ENCODE data around the gene CASTOR2.
"Not testable (repeated sequence)": the region's sequence is repeated elsewhere in the genome, so short reads cannot be mapped to it uniquely, and the experiment has no call there.

The CASTOR2 gene

DNA sequence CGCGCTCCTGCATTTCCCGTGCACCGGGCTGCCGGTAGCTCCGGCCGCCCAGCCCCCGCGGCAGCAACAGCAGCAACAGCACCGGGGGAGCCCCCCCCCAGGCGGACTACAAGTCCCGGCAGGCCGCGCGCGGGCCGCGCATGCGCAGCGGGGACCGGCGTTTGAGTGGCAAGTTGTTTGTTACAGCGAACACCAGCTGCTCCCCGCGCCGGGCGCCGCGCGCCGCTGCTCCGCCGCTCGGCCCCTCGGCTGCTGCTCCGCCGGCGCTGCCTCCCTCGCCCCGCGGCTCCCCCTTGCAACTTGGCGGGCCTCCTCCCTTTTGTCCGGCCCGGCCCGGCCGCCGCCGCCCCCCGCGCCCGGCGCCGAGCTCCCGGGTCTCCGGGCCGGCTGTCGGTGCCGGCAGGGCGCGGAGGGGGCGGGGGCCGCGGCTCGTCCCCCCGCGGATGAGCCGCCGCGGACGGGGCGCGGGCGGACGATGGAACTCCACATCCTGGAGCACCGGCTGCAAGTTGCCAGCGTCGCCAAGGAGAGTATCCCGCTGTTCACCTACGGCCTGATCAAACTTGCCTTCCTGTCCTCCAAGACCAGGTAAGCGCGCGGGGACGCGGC lies at the start of gene CASTOR2:
Gene CASTOR2 (plus strand): TSS at position 195 of the 609 bp plus-strand sequence. CDS start 281 bp downstream, at position 476.
- DNase-seq: peak; percentile 5

DNA sequence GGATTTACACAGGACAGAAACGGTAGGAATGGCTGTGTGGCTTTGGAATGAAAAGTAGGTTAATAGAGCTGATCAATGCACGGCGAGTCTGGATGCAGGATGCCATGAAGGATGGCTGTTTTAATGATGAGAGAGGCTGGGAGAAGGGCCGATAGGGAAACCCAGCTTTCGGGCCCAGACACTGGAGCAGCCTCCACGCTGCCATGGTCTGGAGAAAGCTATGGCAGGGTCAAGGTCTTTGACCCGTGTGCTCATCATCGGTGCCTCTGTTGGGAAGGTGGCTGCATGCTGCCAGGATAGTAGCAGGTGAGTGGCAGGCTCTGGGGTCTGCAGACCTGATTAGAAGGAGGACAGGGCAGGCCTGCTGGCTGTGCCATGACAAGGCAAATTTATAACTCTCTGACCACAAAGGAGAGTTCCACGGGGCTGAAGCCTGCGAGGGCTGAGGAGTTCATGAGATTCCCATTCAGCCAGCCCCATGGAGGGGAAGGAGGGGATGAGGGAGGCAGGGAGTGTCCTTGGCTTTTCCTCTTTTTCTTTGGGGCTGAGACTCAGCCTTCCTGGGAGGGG lies 42.1 kb upstream of the CASTOR2 start:
- not testable (repeated sequence) for DNase-seq

DNA sequence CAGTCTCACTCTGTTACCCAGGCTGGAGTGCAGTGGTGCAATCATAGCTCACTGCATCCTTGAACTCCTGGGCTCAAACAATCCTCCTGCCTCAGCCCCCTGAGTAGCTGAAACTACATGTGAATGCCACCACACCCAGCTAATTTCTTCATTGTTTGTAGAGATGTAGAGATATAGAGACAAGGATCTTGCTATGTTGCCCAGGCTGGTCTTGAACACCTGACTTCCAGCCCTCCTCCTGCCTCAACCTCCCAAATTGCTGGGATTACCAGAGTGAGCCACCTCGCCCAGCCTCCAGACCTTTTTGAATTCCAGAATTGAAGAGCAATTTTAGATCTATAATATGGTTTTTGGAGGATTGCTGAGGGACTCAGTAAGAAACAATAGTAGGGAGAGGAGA lies 40.9 kb upstream of the CASTOR2 start:
- not testable (repeated sequence) for DNase-seq

GRCh38 chr7:74926968-74927367 lies 37.5 kb upstream of the CASTOR2 start:
- not testable (repeated sequence) for DNase-seq

DNA sequence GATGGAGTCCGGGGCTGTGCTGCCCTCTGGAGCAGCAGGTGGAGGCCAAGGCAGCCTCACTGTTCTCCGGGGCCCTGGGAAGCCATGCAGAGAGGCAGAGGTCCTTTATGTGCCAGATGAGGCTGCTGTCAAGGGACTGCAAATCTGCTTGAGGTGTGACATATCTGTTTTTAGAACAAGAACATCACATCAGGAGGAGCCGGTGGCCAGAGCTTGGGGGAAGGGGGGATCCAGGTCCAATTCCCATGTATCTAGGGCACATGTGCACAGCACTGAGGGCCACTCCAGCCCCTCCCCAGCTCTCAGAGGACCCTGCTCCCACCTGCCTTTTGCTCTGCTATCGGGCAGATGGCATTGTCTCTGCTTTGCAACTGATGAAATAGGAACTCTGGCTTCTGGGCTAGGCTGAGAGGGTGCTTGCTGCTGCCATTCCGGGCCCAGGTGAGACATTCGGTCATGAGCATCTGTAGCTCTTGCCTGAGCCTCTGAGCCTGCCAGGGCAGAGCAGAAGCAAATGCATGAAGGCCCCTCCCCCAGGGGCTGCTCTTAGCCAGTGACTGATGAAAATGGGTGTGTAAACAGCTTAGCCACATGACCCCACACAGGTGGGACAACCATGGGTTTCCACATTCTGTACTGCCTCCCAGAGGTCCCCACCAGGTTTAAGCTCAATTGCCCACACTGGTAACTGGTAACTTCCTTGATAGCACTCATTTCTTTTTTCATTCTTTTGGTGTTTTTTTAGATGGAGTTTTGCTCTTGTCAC lies 32.8 kb upstream of the CASTOR2 start:
- DNase-seq: not testable (repeated sequence)

- not testable (repeated sequence) for DNase-seq
These were observed 25.1 kb upstream of the CASTOR2 start for GRCh38 chr7:74939429-74939828.

DNA sequence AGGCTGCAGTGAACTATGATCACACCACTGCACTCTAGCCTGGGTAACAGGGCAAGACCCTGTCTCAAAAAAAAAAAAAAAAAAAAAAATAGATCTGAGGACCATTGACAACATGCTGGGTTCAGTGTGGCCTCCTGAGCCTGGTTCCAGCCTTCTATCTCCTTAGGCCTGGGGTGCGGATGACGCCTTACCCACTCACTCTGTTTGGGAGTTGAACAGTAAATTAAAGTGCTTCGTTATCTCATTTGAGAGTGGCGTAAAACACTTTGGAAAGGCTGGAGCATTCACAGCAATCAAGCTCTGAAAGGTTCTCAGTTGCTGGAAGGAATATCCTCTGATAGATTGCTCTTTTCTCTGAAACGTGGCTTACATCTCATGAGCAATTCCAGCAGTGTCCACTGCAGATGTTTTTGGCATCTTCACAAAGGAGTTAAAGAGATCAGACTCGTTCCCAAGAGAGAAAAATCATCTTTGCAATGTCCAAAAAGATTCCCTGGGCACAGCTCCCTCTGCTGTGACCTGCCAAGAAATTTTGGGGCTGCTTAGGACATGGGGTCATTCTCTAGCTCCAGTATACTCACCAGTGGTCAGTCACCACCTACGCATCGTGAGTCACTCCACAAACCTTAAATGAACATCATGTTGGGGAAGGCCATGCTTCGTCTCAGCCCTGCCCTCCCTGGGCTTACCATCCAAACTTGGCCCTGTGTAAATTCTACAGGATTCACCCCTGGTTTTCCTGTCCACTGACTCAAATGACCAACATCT lies 23.0 kb upstream of the CASTOR2 start:
- DNase-seq: not testable (repeated sequence)

DNA sequence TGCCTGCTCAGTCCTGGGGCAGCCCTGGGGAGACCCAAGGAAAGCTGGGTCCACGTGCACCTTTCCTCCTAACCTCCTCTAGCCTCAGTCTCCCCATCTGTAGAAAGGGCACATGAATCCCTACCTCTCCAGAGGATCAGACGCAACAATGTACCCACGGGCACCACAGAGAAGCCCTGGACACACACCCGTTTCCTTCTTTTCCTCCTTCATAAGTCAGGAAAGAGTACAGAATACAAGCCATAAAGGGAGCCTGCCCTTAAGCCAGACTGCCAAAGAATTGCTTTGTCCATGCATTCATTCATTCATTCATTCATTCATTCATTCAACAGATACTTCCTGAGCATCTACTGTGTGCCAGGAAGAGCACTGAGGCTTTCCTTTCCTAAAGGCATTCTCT lies 20.6 kb upstream of the CASTOR2 start:
- not testable (repeated sequence) for DNase-seq

DNA sequence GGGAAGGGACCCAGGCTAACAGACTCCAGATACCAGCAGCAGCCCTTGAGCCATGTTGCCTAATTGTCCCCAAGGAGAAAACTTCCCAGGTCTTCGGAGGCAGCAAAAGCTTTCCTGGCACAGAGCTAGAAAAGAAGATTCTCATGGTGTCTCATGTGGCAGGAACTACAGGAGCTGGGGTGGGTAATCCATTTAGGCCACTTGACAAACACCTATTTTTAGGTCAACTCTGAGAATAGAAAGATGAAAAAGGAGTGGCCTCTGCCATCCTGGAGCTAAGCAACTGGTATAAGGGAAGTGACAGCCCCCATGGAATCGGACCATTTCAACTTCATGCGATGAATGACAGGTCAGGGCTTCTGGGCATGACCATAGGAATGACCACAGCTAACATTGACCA lies 16.8 kb upstream of the CASTOR2 start:
- DNase-seq: not testable (repeated sequence)

DNA sequence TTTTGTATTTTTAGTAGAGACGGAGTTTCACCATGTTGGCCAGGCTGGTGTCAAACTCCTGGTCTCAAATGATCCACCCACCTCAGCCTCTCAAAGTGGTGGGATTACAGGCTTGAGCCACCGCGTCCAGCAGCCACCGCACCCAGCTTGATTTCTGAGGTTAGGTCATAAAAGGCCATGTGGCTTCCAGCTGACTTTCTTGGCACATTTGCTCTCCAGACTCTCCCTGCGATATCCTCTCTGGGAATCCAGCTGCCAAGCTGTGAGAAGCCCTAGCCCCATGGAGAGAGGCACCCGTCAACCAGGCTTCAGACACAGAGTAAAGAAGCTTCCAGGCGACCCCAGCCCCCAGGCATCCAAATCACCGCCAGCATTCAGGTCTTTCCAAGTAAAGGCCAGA lies 10.7 kb upstream of the CASTOR2 start:
- DNase-seq: not testable (repeated sequence)

DNA sequence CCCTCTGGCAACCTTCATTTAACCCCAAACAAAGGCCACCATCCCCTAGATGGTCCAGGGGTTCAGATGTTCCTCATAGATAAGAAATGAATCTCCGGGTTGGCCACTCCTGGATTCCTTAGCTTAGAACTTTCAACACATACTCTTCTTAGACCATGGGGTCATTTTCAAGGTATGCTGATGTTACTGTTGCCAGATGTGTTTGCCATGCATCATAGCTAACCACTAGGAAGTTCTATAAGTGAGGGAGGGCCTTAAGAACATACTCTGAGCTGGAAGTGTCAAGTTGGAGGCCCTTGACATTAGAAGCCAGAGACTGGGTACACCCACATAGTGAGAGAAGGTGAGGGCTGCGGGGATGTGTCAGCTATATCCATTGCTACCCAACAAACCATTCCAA lies 6.2 kb upstream of the CASTOR2 start:
- not testable (repeated sequence) for DNase-seq

- not testable (repeated sequence) for DNase-seq
These were observed 598 bp upstream of the CASTOR2 start for GRCh38 chr7:74963704-74964510.

GRCh38 chr7:74966208-74966854 lies 1.8 kb downstream of the CASTOR2 start:
- DNase-seq: not testable (repeated sequence)

DNA sequence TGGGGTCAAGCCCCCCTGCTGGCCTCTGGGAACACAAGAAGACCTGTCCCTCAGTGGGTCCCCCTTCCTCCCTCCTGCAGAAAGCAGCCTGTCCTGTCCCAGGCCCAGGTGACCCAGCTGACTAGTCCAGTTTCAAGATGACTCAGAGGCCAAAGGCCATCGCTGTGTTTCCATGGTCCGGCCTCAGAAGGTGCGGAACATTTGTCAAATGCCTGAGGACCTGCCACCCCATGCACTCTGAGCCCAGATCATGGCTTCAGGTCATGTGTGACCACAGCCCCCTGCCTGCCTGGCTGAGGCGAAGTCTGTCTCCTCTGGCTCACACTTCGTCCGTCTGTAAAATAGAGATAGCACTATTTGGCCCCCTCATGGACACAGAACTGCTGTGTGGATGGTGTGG lies 2.4 kb downstream of the CASTOR2 start:
- not testable (repeated sequence) for DNase-seq

- not testable (repeated sequence) for DNase-seq
These were observed 6.9 kb downstream of the CASTOR2 start for GRCh38 chr7:74971431-74971830.

DNA sequence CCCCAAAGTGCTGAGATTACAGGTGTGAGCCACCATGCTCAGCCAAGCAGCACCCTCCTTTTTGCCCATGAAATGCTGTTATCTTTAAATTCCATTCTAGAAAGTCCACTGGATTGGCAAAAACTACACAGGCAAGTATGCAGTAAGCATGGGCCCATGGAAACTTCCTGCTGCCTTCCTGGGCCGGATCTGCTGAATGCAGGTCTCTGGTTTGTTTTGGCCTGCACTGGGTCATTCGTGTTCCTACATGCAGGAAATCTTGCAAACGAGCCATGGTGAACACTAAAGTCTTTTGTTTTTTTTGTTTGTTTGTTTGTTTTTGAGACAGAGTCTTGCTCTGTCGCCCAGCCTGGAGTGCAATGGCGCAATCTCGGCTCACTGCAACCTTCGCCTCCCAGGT lies 7.9 kb downstream of the CASTOR2 start:
- DNase-seq: not testable (repeated sequence)

DNA sequence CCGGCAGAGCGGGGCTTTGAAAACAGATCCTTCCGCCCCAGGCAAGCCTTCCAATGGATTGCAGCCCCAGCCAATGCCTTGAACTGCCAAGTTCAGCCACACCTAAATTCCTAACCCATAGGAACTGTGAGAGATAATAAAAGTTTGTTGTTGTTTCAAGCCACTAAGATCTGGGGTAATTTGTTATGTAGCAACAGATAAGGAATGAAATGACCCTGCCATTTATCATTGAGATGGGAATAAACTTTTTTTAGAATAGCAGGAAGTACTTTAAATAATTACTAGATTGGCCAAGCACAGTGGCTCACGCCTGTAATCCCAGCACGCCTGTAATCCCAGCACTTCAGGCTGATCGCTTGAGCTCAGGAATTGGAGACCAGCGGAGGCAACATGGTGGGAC lies 11.5 kb downstream of the CASTOR2 start:
- DNase-seq: not testable (repeated sequence)

DNA sequence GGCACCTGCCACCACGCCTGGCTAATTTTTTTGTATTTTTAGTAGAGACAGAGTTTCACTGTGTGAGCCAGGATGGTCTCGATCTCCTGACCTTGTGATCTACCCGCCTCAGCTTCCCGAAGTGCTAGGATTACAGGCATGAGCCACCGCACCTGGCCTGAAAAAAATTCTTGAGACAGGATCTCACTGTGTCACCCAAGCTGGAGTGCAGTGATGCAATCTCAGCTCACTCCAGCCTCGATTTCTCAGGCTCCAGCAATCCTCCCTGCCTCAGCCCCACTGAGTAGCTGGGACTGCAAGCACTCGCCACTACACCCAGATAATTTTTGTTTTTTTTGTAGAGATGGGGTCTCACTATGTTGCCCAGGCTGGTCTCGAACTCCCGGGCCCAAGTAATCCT lies 13.0 kb downstream of the CASTOR2 start:
- DNase-seq: not testable (repeated sequence)

DNA sequence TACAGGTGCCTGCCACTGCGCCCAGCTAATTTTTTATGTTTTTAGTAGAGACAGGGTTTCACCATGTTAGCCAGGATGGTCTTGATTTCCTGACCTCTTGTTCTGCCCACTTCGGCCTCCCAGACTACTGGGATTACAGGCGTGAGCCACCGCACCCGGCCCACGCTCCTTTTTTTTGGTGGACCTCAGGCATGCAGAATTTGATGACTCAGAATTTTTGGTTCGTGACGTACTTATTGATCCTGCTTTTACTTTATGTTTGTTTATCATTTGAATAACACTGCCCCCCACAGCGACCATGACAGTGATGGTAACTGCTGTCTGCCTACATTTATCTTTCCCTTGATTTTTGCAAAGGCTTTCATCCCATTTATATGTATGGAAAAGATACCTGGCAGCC lies 23.9 kb downstream of the CASTOR2 start:
- not testable (repeated sequence) for DNase-seq

DNA sequence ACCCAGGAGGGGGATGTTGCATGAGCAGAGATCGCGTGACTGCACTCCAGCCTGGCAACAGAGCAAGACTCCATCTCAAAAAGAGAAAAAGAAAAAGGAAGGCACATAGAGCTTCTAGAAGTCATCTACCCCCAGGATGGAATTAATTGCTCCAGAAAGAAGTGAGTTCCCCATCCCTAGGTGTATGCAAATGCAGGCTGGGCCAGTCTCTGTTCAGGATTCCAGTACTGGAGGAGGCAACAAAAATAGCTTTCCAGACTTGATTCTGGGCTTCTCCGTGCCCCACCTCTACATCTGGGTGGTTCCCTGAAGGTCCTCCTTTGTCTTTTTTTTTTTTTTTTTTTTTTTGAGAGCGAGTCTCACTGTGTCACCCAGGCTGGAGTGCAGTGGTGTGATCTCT lies 28.6 kb downstream of the CASTOR2 start:
- no peak for DNase-seq

GRCh38 chr7:74994869-74995543 lies 30.5 kb downstream of the CASTOR2 start:
- DNase-seq: not testable (repeated sequence)

Data from NCI-H2107 (cell line).